H9 (cell line): ENCODE measurements around the gene CD164L2. TPM values are rescaled to one million over a fixed set of nuclear protein-coding genes. Genes with fewer than 3 reads are reported as not detected.

Source experiments
- DNase-seq: peaks from one replicate; pipeline ENCODE4 v3.0.0-alpha.2; 2017
- H2AFZ ChIP-seq: one replicate; pipeline ENCODE4 v1.6.1; 2013; ENCODE audit warnings: mild to moderate bottlenecking, low read length, control low read depth, moderate library complexity
- H2AK5ac ChIP-seq: 2 replicates; pipeline ENCODE4 v1.6.1; 2013; ENCODE audit warnings: low read length, control low read depth, mixed read lengths; ENCODE audit not compliant: insufficient read length
- H2BK120ac ChIP-seq: one replicate; pipeline ENCODE4 v1.6.1; 2013; ENCODE audit warnings: low read depth, mild to moderate bottlenecking, low read length, control low read depth, inconsistent platforms; ENCODE audit not compliant: poor library complexity, severe bottlenecking
- H2BK12ac ChIP-seq: 2 replicates; pipeline ENCODE4 v1.6.1; 2013; ENCODE audit warnings: low read length, control low read depth, mixed read lengths, low read depth; ENCODE audit not compliant: insufficient read length
- H2BK15ac ChIP-seq: 2 replicates; pipeline ENCODE4 v1.6.1; 2013; ENCODE audit warnings: low read depth, low read length, control low read depth
- H2BK20ac ChIP-seq: one replicate; pipeline ENCODE4 v1.6.1; 2013; ENCODE audit warnings: low read depth, mild to moderate bottlenecking, low read length, control low read depth, inconsistent platforms; ENCODE audit not compliant: poor library complexity, severe bottlenecking
- H2BK5ac ChIP-seq: 2 replicates; pipeline ENCODE4 v1.6.1; 2013; ENCODE audit warnings: low read length, control low read depth, mixed read lengths; ENCODE audit not compliant: insufficient read length
- H3K14ac ChIP-seq: 2 replicates; pipeline ENCODE4 v1.6.1; 2013; ENCODE audit warnings: low read length, control low read depth; ENCODE audit not compliant: insufficient read depth
- H3K18ac ChIP-seq: 2 replicates; pipeline ENCODE4 v1.6.1; 2013; ENCODE audit warnings: low read depth, mild to moderate bottlenecking, mixed read lengths, low read length, control low read depth; ENCODE audit not compliant: insufficient read length
- H3K23ac ChIP-seq: 2 replicates; pipeline ENCODE4 v1.6.1; 2013; ENCODE audit warnings: low read length, control low read depth, mixed read lengths, low read depth; ENCODE audit not compliant: insufficient read length
- H3K23me2 ChIP-seq: 2 replicates; pipeline ENCODE4 v1.6.1; 2013; ENCODE audit warnings: low read depth, mild to moderate bottlenecking, mixed read lengths, low read length, control low read depth; ENCODE audit not compliant: insufficient read length, poor library complexity, severe bottlenecking
- H3K27ac ChIP-seq: 2 replicates; pipeline ENCODE4 v1.5.1; 2013; ENCODE audit warnings: low read length, control low read depth, mixed read lengths, low read depth; ENCODE audit not compliant: insufficient read length
- H3K27me3 ChIP-seq: 2 replicates; pipeline ENCODE4 v1.6.1; 2013; ENCODE audit warnings: low read length, control low read depth, inconsistent platforms; ENCODE audit not compliant: insufficient read depth
- H3K4ac ChIP-seq: 2 replicates; pipeline ENCODE4 v1.6.1; 2013; ENCODE audit warnings: low read depth, mild to moderate bottlenecking, control low read depth, inconsistent platforms, low read length, moderate library complexity
- H3K4me1 ChIP-seq: 2 replicates; pipeline ENCODE4 v1.6.1; 2013; ENCODE audit warnings: low read length, control low read depth, inconsistent platforms; ENCODE audit not compliant: insufficient read depth
- H3K4me2 ChIP-seq: 2 replicates; pipeline ENCODE4 v1.6.1; 2013; ENCODE audit warnings: low read length, control low read depth, mixed read lengths; ENCODE audit not compliant: insufficient read length, insufficient read depth
- H3K56ac ChIP-seq: 2 replicates; pipeline ENCODE4 v1.6.1; 2013; ENCODE audit warnings: low read depth, mild to moderate bottlenecking, mixed read lengths, low read length, control low read depth; ENCODE audit not compliant: insufficient read length
- H3K79me1 ChIP-seq: 2 replicates; pipeline ENCODE4 v1.6.1; 2013; ENCODE audit warnings: low read depth, mild to moderate bottlenecking, moderate library complexity, low read length, control low read depth, inconsistent platforms; ENCODE audit not compliant: insufficient read depth, poor library complexity, severe bottlenecking
- H3K79me2 ChIP-seq: 2 replicates; pipeline ENCODE4 v1.6.1; 2013; ENCODE audit warnings: low read length, control low read depth, inconsistent platforms; ENCODE audit not compliant: insufficient read depth
- H3K9ac ChIP-seq: 2 replicates; pipeline ENCODE4 v1.6.1; 2013; ENCODE audit warnings: low read length, control low read depth, mixed read lengths; ENCODE audit not compliant: insufficient read length; ENCODE audit errors: extremely low read depth
- H3K9me3 ChIP-seq: one replicate; pipeline ENCODE4 v1.6.1; 2013; ENCODE audit warnings: low read depth, low read length, inconsistent platforms; ENCODE audit not compliant: control insufficient read depth
- H3T11ph ChIP-seq: one replicate; pipeline ENCODE4 v1.6.1; 2013; ENCODE audit warnings: mild to moderate bottlenecking, low read length, control low read depth, inconsistent platforms
- H4K20me1 ChIP-seq: one replicate; pipeline ENCODE4 v1.6.1; 2013; ENCODE audit not compliant: control insufficient read depth, insufficient read length, insufficient read depth
- H4K5ac ChIP-seq: 2 replicates; pipeline ENCODE4 v1.6.1; 2013; ENCODE audit warnings: low read depth, mild to moderate bottlenecking, mixed read lengths, low read length, control low read depth; ENCODE audit not compliant: insufficient read length
- H4K8ac ChIP-seq: replicated peaks from 2 replicates; pipeline ENCODE4 v1.6.1; 2013; ENCODE audit warnings: low read length, control low read depth, mixed read lengths, low read depth; ENCODE audit not compliant: insufficient read length
- H4K91ac ChIP-seq: 2 replicates; pipeline ENCODE4 v1.6.1; 2013; ENCODE audit warnings: low read depth, mild to moderate bottlenecking, moderate library complexity, mixed read lengths, low read length, control low read depth; ENCODE audit not compliant: insufficient read length
- H3K27ac Mint-ChIP-seq, 3 experiments: 2 replicates in 2 of 3; 3 replicates in 1 of 3; pipeline ENCODE4 v1.8.0; 2020 to 2021; ENCODE audit warnings: mixed read lengths in 3 of 3, mild to moderate bottlenecking in 1 of 3, moderate library complexity in 1 of 3
- H3K27me3 Mint-ChIP-seq: 2 replicates; pipeline ENCODE4 v1.8.0; 2021; ENCODE audit warnings: low read depth, mild to moderate bottlenecking, moderate library complexity, mixed read lengths
- H3K36me3 Mint-ChIP-seq, 3 experiments: 2 replicates in 2 of 3; 3 replicates in 1 of 3; pipeline ENCODE4 v1.8.0; 2020 to 2021; ENCODE audit warnings: low read depth in 3 of 3, mixed read lengths in 3 of 3; ENCODE audit not compliant: insufficient read depth in 1 of 3
- H3K4me1 Mint-ChIP-seq, 2 experiments: 2 replicates each; pipeline ENCODE4 v1.8.0; 2020; ENCODE audit warnings: mixed read lengths in 2 of 2
- H3K4me3 Mint-ChIP-seq, 2 experiments: 2 replicates in 1 of 2; 3 replicates in 1 of 2; pipeline ENCODE4 v1.8.0; 2020 to 2021; ENCODE audit warnings: mild to moderate bottlenecking in 2 of 2, mixed read lengths in 2 of 2, moderate library complexity in 1 of 2
- H3K9me3 Mint-ChIP-seq, 2 experiments: 2 replicates in 1 of 2; 3 replicates in 1 of 2; pipeline ENCODE4 v1.8.0; 2020; ENCODE audit warnings: mild to moderate bottlenecking in 2 of 2, mixed read lengths in 2 of 2, moderate library complexity in 1 of 2
- WGBS: extraction: QIAGEN DNeasy Blood & Tissue Kit; methylation state at CpG from one replicate; pipeline ENCODE4 v1.1.7; 2013; ENCODE audit warnings: missing lambda C conversion rate, low lambda C conversion rate, mixed read lengths; ENCODE audit not compliant: insufficient read length; ENCODE audit errors: extremely low coverage; 5-methylcytosine and 5-hydroxymethylcytosine counted together
- total RNA-seq: library from RNA; stranded (reverse); gene quantifications from 2 replicates; pipeline ENCODE4 v1.2.1, GENCODE V29; 2021
- TF ChIP-seq, protein P1 (sequence below): fragments of 200-600 bp; sonication (generic); conservative IDR thresholded peaks from 3 replicates; pipeline ENCODE4 v1.8.0; 2021; ENCODE audit warnings: antibody characterized with exemption, mild to moderate bottlenecking

Gene CD164L2
- total RNA-seq, 1 experiment from 2014 or later, result 1.2 TPM

- Histone ChIP-seq H3K4me2 (peak overlapping the region; percentile 23), H4K20me1 (peaks cover 4% of the 10 kb centered on the region), H2BK120ac (no peak overlapping the region), H3K4ac (no peak overlapping the region), H4K91ac (no peak overlapping the region), H2BK5ac (no peak overlapping the region), H4K5ac (no peak overlapping the region), H2BK15ac (no peak overlapping the region), H3K18ac (no peak overlapping the region), H3K9me3 (no peaks in the 10 kb centered on the region), H3K4me1 (peaks cover 3% of the 10 kb centered on the region; the same call in 1 of the 2 replicates), H2AFZ (no peak overlapping the region), H4K8ac (no peak overlapping the region), H3K23ac (no peak overlapping the region), H3T11ph (no peak overlapping the region), H3K27ac (no peak overlapping the region), H2BK12ac (no peak overlapping the region), H3K27me3 (peaks cover 18% of the 10 kb centered on the region; the same call in 1 of the 2 replicates), H2BK20ac (no peak overlapping the region), H3K23me2 (peaks cover 13% of the 10 kb centered on the region), H3K79me2 (no peaks in the 10 kb centered on the region), H3K56ac (no peak overlapping the region), H3K79me1 (no peaks in the 10 kb centered on the region), H2AK5ac (no peak overlapping the region), H3K9ac (no peak overlapping the region), H3K14ac (no peak overlapping the region)
- Mint-ChIP-seq H3K27ac (no peak overlapping the region), H3K4me1 (peaks cover 13 to 30% of the 10 kb centered on the region in 2 experiments), H3K36me3 (peaks cover 0 to 13% (median 3%) of the 10 kb centered on the region in 3 experiments; a peak in 4 of 7 replicates), H3K9me3 (no peaks in the 10 kb centered on the region; a peak in 1 of 5 replicates), H3K27me3 (peaks cover 54% of the 10 kb centered on the region), H3K4me3 (peak overlapping the region in 1 of 2 experiments; percentile 23; a peak in 2 of 5 replicates)
- DNase-seq, result peak; percentile 71
- WGBS, result no CpG with 5 or more reads among the region's 37 CpGs
- TF ChIP-seq, protein P1, sequence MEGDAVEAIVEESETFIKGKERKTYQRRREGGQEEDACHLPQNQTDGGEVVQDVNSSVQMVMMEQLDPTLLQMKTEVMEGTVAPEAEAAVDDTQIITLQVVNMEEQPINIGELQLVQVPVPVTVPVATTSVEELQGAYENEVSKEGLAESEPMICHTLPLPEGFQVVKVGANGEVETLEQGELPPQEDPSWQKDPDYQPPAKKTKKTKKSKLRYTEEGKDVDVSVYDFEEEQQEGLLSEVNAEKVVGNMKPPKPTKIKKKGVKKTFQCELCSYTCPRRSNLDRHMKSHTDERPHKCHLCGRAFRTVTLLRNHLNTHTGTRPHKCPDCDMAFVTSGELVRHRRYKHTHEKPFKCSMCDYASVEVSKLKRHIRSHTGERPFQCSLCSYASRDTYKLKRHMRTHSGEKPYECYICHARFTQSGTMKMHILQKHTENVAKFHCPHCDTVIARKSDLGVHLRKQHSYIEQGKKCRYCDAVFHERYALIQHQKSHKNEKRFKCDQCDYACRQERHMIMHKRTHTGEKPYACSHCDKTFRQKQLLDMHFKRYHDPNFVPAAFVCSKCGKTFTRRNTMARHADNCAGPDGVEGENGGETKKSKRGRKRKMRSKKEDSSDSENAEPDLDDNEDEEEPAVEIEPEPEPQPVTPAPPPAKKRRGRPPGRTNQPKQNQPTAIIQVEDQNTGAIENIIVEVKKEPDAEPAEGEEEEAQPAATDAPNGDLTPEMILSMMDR, result no peak; the same call in 2 of the 3 replicates
Observed at GRCh38 chr1:27356619-27357280, 26.4 kb downstream of the CD164L2 start.
